Measurements from ENCODE around the gene DPEP3.

DNA sequence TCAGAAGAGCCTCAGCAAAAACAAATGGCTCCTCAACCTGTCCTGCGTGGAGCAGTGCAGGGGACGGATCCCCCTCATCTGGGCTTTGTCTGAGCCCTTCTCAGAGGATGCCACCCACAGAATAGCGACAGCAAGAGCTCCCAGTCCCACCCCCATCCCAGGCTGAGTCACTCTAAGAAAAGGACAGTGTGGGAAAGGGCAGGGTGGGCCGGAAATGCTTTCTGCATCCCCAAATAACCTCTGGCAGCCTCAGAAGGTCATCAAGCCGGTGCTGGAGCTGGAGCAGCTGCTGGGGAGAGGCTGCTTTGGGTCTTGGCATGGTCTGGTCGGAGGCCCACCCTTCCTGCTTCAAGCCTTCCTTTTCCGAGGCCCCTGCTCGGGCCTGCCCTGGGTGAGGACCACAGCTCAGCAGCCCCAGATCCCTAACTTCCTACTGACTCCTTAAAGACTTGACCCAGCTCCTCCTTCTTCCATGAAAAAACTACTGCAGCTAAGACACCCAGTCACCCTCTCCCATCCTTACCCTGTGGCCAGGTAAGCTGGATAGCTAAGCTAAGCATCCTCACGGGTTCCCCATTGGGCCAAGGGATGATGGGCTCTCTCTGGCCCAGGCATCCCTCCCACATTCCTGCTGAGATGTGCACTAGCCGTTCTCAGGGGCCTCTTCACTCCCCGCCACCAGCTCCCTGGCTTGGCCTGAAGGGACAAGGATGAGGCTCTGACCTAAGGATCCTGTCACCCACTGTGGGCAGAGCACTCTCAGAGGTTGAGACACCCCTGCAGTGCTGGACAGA, 20.6 kb downstream of the DPEP3 start:
- TF ChIP-seq, protein P1, sequence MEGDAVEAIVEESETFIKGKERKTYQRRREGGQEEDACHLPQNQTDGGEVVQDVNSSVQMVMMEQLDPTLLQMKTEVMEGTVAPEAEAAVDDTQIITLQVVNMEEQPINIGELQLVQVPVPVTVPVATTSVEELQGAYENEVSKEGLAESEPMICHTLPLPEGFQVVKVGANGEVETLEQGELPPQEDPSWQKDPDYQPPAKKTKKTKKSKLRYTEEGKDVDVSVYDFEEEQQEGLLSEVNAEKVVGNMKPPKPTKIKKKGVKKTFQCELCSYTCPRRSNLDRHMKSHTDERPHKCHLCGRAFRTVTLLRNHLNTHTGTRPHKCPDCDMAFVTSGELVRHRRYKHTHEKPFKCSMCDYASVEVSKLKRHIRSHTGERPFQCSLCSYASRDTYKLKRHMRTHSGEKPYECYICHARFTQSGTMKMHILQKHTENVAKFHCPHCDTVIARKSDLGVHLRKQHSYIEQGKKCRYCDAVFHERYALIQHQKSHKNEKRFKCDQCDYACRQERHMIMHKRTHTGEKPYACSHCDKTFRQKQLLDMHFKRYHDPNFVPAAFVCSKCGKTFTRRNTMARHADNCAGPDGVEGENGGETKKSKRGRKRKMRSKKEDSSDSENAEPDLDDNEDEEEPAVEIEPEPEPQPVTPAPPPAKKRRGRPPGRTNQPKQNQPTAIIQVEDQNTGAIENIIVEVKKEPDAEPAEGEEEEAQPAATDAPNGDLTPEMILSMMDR (optimal IDR thresholded peaks at IDR 0.05 in 1 of 3, IDR thresholded peaks at IDR 0.05 in 1 of 3, conservative IDR thresholded peaks at IDR 0.05 in 1 of 3; ENCODE audit: extremely low read depth in 1 of 3, insufficient read depth in 2 of 3, low read length in 3 of 3): no peak
- TF ChIP-seq EZH2 (IDR thresholded peaks at IDR 0.05; ENCODE audit: low read length): no peak

All from keratinocyte (primary cell).